ENCODE measurements around the gene IRAG1.

DNA sequence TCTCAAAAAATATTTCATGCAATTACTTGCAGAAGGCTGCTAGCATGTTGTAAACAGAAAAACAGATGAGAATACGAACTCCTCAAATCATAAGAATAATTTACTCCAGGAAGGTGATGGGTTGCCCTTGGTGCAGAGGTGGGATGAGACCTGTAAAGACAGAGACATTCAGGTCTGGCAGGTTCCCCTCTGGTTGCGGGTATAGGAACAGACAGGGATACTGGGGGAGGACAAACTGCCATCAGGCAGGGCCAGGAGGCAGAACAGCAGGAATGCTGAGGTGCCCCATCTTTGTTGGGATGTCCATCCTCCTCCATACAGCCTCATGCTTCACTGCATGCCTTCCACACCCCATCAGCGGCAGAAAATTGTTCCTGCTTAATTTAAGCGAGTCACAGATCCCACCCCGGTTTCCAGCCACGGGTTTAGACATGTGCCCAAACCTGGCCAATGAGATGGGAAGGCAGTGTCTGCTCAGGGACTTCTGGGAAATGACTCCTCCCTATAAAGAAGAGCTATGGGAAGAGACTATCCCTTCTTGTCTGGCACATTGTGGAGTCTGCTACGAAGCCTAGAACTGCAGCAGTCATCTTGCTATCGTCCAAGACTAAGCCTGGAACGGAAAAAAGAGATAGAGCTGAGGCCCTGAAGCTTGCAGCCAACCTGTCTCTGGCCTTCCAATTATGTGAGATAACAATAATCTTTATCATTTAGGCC is 23.1 kb upstream of the IRAG1 start:
- TF ChIP-seq, protein P1, sequence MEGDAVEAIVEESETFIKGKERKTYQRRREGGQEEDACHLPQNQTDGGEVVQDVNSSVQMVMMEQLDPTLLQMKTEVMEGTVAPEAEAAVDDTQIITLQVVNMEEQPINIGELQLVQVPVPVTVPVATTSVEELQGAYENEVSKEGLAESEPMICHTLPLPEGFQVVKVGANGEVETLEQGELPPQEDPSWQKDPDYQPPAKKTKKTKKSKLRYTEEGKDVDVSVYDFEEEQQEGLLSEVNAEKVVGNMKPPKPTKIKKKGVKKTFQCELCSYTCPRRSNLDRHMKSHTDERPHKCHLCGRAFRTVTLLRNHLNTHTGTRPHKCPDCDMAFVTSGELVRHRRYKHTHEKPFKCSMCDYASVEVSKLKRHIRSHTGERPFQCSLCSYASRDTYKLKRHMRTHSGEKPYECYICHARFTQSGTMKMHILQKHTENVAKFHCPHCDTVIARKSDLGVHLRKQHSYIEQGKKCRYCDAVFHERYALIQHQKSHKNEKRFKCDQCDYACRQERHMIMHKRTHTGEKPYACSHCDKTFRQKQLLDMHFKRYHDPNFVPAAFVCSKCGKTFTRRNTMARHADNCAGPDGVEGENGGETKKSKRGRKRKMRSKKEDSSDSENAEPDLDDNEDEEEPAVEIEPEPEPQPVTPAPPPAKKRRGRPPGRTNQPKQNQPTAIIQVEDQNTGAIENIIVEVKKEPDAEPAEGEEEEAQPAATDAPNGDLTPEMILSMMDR (IDR thresholded peaks at IDR 0.05), result no peak
- TF ChIP-seq TCF7L2 (IDR thresholded peaks at IDR 0.05; ENCODE audit: low read depth, low read length) (no peak), POLR2AphosphoS5 (IDR thresholded peaks at IDR 0.05; ENCODE audit: low read depth, low read length) (no peak)
- TF ChIP-seq, protein P2, sequence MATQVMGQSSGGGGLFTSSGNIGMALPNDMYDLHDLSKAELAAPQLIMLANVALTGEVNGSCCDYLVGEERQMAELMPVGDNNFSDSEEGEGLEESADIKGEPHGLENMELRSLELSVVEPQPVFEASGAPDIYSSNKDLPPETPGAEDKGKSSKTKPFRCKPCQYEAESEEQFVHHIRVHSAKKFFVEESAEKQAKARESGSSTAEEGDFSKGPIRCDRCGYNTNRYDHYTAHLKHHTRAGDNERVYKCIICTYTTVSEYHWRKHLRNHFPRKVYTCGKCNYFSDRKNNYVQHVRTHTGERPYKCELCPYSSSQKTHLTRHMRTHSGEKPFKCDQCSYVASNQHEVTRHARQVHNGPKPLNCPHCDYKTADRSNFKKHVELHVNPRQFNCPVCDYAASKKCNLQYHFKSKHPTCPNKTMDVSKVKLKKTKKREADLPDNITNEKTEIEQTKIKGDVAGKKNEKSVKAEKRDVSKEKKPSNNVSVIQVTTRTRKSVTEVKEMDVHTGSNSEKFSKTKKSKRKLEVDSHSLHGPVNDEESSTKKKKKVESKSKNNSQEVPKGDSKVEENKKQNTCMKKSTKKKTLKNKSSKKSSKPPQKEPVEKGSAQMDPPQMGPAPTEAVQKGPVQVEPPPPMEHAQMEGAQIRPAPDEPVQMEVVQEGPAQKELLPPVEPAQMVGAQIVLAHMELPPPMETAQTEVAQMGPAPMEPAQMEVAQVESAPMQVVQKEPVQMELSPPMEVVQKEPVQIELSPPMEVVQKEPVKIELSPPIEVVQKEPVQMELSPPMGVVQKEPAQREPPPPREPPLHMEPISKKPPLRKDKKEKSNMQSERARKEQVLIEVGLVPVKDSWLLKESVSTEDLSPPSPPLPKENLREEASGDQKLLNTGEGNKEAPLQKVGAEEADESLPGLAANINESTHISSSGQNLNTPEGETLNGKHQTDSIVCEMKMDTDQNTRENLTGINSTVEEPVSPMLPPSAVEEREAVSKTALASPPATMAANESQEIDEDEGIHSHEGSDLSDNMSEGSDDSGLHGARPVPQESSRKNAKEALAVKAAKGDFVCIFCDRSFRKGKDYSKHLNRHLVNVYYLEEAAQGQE (IDR thresholded peaks at IDR 0.05; ENCODE audit: insufficient read depth in 1 of 2, low read depth in 2 of 2, low read length in 1 of 2), result no peak
